Inferior parietal cortex (tissue), 1 donor: ENCODE results near the gene EYS.
"Not testable (repeated sequence)": the region's sequence is repeated elsewhere in the genome, so short reads cannot be mapped to it uniquely, and the experiment has no call there.

ENCODE experiments used
- DNase-seq: peaks from one replicate; pipeline ENCODE4 v3.0.0-alpha.2; 2016; ENCODE audit errors: extremely low spot score

EYS gene

DNA sequence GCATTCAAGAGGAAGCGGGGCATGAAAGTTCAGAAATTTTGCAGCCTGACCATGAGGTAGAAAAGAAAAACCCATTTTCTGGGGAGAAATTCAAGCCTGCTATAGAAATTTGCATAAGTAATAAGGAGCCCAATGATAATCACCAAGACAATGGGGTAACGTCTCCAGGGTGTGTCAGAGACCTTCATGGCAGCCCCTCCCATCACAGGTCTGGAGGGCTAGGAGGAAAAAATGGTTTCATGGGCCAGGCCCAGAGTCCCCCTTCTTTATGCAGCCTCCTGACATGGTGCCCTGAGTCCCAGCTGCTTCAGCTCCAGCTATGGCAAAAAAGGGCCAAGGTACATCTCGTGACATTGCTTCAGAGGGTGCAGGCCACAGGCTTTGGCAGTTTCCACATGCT, 618.5 kb downstream of the EYS start:
- DNase-seq = no peak

DNA sequence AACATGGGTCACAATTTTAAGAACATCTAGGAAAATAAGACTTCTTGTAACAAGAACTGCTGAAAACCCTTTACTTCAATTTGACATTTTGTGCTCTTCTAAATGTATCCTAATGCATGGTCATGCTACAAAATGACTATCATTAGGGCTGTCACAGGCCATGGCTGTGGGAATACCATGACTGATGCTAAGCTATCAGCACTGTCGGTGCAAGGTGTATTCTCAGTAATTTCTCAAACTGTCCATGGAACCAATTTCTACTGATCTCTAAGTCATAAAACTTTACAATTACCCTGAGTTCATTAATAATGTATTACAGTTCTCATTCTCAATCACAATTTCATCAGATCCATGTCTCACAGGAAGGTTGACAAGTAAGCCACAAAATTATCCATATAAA, 625.3 kb downstream of the EYS start:
- no peak for DNase-seq

DNA sequence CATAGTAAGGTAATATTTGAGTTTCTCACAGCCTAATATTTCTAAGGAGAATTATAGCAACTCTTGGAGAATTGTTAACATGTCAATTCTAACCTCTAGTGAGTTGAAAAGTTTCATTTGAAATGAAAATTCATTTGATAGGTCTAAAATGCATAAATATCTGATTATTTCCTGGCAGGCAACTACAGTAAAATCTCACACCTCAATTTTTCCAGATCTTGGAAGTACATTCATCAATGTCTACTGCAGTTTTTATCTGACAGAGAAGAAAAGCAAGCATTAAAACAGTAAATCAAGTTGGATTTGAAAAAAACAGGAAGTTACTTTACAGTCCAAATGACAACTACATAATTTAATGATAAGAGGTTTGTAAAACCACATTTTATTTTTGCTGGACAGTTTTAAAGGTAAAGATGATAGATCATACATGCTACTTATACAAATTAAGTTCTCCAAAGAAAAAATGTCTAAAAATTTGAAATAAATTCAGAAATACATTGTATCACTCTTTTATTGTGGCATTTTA, 631.3 kb downstream of the EYS start:
- DNase-seq = no peak

DNA sequence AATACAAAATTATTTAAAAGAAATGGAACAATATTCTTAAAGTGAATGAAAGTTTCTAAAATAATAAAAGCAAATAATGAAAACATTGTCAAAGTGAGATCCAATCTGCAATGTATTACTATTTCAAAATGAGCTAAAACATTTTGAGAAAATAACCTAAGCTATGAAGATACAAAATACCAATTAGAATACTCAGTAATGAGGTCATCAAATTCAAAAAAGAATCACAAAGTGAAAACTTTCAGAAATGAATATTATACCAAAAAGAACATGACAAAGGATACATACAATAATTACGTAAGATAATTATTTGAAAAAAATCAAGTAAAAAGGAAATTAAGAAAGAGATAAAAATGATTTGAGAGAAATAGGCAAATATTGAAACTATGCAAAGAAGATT, 634.5 kb downstream of the EYS start:
- DNase-seq = no peak

DNA sequence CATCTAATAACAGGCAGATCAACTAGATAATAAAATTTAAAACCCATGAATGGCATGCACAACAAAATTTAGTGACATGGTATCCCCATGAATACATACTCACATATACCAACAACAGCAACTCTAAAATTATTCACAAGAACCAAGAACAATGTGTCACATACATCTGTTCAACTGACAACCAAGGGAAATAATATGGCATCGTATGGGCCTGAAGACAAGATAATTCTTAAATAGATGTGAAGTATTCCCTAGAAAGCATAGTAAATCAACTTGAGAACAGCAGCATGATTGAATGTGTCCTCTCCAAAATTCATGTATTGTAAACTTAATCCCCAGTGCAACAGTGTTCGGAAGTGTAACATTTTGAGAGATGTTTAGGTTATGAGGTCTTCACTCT, 635.5 kb downstream of the EYS start:
- no peak for DNase-seq

DNA sequence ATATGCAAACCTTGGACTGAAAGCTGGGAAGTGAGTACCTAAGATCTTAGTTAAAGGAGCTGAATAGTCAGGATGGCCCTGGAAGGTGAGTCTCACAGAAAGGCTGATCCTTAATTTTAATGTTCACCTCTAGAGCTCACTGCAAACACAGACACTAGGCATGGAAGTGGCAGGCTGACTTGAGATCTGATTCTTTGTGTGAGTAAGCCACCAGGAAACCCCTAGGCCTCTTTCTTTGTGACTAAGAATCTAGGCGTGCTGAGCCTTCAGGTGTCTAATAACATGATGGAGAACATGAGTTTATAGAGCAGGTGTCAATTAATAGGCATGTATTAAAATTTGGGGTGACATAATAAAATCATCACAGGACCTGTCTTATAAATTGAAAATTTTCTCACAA, 642.2 kb downstream of the EYS start:
- DNase-seq = no peak

DNA sequence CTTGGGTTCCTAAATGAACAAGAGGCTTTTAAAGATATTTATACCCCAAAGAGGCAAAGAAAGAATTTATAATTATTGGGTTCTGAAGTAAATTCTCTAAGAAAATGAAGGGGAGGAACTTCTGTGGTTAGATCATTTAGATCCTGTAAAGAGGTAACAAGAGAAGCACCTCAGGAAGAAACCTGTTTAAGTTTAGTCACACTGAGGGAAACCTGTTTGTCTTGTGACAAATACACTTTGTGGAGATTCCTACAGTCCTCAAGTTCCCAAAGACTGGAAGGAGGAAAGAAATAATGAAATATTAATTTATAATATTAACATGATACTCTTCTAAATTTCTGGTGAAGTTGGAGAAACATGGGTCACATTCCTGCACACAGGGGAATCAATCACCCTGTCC, 647.5 kb downstream of the EYS start:
- DNase-seq = no peak

DNA sequence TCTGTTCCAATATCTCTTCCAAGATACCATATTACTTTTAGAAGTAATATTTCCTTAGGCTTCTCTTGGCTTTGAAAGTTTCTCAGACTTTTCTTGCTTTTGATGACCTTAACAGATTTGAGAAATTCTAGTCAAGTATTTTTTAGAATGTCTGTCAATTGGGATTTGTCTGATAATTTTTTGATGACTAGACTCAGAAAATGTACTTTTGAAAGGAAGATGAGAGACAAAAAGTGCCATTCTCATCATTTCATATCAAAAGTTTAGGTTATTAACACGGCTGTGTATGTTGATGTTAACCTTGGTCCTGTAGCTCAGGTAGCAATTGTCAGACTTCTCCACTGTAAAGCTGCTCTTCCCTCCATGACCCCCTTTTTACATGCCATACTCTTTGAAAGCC, 651.5 kb downstream of the EYS start:
- DNase-seq = no peak

DNA sequence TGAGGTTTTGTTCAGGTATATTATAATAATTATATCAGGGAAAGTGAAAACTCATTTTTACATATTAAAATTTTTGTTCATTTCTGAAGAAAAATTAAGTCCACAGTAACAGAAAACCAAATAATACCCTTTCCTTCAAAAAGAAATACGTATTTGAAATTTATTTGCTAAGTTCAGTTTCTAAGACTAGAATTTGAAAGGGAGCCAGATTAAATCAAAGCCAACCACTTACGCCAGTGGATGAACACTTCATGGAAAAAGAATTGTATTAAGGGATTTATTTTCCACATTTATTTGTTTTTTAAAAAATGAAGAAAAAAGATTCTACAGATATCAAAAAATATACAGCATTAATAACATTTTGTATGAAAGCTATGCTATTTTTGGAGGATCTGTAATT, 654.4 kb downstream of the EYS start:
- no peak for DNase-seq

DNA sequence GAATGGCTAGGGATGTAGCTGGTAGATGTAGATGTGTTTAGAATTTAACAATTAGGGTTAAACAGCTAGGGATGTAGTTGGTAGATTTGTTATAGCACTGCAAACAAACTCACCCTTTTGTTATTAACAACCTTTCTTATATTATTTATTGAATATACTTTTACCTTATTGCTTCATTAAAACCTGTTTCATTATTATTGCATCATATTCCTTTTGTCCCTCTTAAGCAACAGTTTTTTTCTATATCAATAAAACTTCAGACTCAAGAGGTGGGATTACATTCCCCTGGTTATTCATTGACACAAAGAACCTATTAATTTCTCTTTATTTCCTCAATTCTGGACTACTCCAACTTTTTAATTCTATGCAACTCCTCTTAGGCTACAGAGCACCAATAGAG, 661.2 kb downstream of the EYS start:
- DNase-seq = no peak

DNA sequence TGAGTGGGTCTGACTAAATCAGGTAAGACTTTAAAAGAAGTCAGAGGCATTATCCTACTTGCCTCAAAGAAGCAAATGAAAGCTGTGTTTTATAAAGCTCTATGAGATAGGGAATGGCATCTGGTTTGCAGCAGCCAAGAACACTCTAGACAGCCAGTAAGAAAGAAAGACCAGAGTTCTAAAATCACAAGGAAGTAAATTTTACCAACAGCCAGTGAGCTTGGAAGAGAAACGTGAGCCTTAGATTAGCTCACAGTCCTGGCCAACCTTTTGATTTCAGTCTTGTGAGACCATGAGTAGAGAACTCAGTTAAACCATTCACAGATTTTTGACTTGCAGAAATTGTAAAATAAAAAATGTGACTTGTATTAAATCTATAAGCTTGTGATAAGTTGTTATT, 693.0 kb downstream of the EYS start:
- DNase-seq = no peak

DNA sequence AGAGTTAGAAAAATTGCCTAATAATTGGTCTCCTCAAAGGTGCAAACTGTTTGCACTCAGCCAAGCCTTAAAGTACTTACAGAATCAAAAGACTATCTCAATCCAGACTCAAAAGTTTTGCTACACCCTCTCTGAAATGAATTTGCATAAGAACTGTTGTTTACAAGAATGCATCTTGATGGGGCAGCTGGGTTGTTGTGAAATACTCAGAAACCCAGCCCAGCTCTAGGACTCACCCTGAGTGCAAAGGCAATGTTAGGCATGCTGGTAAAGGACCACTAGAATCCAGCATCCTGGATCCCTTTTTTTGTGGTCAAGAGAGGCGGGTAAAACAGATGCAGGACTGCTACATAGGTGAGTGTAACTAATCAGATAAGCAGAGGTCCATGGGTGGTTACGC, 700.2 kb downstream of the EYS start:
- DNase-seq = no peak

DNA sequence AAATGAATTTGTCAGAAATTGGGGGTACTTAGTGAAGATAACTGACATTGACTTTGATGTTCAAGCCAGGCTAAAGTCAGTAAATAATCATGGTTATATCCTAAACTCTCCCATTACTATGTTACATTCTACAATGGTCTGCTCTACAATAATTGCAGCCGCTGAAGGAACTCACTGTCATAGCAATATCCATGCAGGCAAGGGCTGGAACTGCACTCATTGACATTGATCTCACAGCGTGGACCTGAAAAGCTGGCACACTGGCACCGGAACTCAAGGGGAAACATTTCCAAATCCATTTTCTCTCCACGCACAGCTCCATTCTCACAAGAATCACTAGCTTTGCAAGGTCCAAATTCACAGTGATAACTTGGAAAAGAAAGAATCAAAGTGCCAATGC, 702.7 kb downstream of the EYS start:
- DNase-seq = no peak

DNA sequence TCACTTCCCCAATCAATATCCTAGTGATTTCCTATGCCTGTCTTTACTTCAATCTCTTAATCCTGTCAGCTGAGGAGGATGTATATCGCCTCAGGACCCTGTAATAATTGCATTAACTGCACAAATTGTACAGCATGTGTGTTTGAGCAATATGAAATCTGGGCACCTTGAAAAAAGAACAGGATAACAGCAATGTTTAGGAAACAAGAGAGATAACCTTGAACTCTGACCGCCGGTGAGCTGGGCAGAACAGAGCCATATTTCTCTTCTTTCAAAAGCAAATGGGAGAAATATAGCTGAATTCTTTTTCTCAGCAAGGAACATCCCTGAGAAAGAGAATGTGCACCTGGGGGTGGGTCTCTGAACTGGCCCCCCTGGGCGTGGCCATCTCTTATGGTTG, 704.1 kb downstream of the EYS start:
- DNase-seq = not testable (repeated sequence)

DNA sequence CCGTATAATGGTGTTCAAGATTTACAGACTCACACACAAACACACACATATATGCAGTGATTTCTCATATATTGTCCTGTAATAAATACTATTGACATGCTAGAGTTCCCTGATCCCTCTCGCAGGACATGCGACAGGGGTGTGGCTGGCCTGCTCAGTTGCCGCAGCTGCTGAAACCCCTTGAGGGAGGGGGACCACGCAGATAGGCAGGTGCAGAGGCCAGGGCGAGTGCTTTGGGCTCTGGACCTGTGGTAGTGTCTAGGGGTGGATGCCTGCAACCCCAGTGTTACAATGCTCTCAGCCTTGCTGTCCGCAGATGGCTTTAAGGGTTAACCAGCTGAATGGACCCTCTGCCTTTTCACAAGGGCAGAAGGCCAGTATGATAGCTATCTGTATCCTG, 706.2 kb downstream of the EYS start:
- DNase-seq = no peak

DNA sequence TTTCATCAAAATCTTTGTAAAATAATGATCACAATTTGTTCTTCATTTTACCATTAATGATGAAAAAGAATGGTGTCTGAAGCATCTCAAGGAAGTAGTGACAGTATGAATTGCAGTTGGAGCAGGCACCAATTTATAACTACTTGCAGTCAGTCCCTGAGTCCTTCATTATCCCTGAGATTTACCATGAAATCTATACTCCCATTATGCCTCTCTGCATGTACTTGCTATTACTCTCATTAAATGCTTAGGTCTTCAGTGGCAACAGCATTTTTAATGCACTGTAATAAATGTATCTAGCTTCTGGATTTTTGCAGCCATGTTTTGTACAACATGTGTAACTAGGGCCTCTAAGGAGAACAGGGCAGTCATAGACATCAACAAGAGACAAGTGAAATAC, 708.8 kb downstream of the EYS start:
- DNase-seq = no peak

DNA sequence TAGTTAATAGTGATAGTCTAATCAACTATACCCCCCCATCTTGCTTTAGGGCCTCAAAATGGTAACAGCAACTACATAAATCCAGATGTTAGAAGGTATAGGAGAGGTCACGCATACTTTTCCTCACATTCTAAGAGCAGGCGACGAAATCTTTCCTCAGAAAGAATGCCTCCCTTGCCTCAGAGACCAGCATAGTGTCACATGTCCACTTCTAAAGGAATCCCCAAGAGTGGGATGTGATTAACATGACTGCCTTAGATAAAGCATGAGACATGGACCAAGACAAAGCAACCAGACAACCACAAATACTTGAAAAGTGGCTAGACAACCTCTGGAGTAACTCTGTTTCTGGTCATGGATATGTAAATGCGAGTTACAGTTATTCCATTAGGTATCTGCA, 710.7 kb downstream of the EYS start:
- DNase-seq = no peak

DNA sequence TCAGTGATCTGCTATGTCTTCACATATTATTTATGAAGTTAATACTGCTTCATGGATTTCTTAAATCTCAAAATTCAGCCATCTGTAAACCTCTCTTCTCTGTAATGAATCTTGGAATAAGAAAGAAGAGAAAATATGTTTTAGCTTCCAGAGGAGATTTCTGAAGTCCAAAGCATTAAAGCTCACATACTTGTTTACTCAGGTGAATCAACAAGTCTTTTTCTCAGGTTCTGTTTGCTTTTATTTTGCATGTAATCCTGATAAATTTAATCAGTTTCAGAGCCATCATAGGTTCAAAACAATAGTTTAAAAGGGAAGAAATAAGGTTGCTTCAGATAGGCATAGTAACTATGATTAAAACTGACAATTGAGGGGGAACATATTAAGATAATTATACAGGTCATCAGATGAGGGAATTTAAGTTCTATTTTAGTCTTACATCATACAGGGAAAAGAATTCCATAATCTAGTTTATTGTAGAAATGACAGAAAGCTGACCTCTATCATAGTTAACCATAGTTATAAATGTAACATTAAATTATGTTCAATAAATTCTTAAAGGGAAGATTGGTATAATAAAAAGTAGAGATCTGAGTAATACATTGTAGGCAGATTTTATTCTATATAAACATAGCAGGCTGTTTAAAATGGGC, 716.2 kb downstream of the EYS start:
- DNase-seq = no peak

DNA sequence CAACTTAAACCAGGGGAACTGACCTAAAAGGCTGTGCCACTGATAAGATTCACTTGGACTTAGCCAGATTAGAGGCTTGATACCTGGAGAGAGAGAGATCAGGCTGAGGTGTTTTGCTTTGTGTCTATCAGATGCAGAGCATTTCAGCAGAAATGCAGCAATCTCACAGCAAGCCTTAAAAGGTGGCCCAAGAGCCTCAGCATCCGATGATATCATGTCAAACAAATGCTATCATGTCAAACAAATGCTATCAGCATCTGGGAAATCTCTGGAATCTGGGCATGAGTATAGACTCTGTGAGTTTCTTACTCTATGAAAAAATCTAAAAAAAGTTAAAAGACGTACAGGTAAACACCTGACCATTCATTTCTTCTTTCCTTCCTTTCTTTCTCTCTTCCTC, 718.9 kb downstream of the EYS start:
- no peak for DNase-seq

DNA sequence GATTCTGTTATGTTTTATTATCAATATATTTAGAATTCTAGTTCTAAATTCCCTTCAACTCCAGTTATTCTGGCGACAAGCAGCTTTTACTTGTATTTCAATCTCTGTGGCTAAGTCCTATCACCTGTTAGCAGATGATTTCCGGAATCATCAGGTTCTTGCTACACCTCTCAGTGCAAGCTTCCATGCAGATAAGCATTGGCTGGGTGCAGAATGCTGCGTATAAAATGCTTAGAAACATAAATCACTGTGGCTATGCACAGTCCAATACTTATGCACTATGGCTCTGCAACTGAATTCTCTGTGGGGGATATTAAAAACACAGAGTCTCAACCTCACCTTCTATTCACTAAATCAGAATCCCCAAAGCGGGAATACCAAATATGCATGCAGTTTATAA, 720.0 kb downstream of the EYS start:
- no peak for DNase-seq

DNA sequence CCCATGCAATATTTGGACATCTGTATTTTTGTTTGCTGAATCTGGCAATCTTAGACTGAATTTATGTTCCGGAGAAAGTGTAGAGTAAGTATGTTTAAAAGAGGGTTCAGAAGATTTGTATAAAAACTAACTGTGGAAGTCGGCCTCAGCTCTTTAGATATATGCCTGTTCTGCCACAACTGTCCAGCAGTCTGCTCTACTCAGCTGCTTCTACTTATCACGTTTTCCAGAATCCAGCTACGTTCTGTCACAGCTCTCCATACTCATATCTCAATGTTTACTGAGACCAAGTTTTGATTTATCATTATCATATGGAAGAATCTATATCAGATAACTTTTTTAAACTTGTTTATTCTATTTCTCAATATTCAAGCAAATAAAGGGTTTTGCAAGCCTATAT, 721.3 kb downstream of the EYS start:
- DNase-seq = no peak

DNA sequence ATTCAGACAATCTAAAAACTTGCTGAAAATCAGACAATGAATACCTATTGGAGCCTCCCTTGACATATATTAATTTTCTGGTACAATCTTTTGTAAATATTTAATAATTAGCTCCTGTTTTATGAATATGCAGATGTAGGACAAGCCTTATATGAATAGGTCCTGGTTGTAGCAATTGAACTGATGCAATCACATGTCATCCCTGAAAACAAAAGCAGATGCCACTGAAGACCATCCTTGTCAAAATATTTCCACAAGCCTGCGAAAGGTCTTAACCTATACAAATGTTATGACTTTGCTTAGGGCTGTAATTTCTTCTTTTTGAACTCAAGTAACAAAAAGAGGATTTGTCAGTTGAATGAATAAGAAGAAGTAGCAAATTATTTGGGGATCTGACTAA, 722.1 kb downstream of the EYS start:
- DNase-seq = no peak

DNA sequence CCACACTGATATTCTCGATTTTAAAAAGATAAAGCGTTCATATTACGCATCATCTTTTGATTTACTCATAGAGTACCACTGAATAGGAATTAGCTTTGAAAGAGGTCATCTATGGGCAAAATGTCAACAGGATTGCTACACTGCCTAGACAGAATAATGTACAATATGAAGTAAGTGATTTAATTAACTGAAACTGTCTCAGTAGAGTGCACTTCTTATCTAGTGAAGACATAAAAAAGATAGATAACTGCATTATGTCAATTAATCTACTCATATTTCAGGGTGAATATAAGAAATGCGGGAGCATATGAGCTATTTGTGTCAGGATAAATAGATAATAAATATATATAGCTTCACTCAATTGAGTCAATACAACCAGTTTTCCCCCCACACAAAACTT, 723.9 kb downstream of the EYS start:
- no peak for DNase-seq

DNA sequence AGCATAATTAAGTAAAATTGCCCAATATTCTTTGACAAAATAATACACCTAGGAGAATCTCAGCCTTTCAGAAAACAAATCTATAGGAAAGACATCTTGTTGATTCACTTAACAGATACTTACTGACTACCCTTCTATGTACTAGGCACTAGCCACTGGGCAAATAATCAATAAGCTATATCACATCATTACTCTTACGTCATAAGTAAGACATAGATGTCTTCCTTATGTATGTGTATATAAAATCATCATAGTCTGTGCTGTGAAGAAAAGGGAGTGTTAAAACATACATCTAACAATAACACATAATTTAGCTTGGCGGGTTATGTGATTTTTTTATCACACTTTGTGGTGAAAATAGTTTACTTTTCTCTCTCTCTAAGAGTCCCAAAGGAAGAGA, 733.9 kb downstream of the EYS start:
- DNase-seq = no peak
